Epithelial cell of proximal tubule (primary cell): ENCODE data around the gene KLHL28. TPM values are rescaled to one million over a fixed set of nuclear protein-coding genes. Genes with fewer than 3 reads are reported as not detected.

Experiments used
- DNase-seq: peaks from one replicate; pipeline ENCODE4 v3.0.0-alpha.2; 2011; ENCODE audit warnings: low read depth
- H3K4me3 ChIP-seq: 2 replicates; pipeline ENCODE4 v1.5.1; 2011; ENCODE audit warnings: low read depth, mild to moderate bottlenecking, low read length
- CTCF ChIP-seq: conservative IDR thresholded peaks from 2 replicates; pipeline ENCODE4 v1.5.1; 2012; ENCODE audit warnings: low read depth, mild to moderate bottlenecking, low read length
- total RNA-seq: library from RNA; depleted of rRNA; stranded (reverse); fragments of >200 nt; gene quantifications from 2 replicates; pipeline ENCODE4 v1.2.3, GENCODE V29; 2015

Gene KLHL28
- total RNA-seq, 1 donor from 2014 or later, result 5.0 TPM

DNA sequence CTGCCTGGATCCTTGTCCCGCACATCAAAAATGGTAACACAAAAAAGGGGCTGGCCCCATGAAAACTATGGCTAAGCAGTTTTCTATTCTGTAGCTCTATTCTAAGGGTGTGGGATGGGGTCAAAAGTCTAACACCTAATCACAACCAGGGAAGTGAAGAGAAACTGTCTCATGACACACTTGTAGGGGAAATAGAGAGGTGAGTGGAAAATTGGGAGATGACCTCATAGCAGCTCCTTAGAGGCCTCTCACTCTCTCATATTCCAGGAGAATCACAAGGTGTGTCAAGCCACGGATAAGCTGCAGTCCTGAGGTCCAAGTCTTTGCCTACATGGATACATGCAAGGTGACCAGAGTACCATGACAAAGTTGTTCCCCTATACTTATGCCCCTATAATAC, 10.7 kb downstream of the KLHL28 start:
- DNase-seq, result no peak
- H3K4me3 ChIP-seq, result no peak overlapping the region
- TF ChIP-seq CTCF, result no peak

DNA sequence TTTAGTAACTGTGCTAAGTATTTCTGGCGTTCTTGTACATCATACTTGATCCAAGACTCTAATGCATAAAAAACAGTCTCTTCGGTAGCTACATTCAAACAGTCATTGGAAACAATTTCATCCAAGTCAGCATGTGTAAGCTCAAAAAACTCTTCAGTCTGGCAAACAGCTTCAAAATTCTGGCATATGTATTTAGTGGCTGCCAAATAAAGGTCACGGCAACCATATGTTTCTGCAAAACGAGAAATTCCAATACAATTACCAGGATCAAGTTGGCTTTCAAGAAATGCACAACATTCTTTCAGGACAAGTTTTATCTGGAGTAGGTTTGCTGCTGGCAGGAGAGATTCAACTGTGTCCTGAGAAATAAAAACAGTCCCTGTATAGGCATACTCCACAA, 16.5 kb downstream of the KLHL28 start:
- DNase-seq, result no peak
- no peak overlapping the region for H3K4me3 ChIP-seq
- TF ChIP-seq CTCF, result no peak

DNA sequence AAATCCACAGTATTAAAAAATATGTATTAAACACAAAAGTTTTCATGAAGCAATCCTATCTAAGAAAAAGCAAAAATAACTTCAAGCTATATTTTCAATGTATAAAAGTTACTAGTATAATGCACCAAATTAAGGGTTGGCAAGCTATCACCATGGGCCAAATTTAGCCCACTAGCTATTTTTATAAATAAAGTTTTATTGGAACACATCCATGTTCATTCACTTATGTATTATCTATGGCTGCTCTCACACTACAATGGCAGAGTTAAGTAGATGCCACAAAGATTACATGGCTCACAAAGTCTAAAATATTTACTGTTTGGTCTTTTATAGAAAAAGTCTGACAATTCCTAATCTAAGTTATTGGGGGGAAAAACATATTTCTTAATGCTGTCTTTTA, 17.6 kb downstream of the KLHL28 start:
- H3K4me3 ChIP-seq, result no peak overlapping the region
- no peak for DNase-seq
- no peak for TF ChIP-seq CTCF

DNA sequence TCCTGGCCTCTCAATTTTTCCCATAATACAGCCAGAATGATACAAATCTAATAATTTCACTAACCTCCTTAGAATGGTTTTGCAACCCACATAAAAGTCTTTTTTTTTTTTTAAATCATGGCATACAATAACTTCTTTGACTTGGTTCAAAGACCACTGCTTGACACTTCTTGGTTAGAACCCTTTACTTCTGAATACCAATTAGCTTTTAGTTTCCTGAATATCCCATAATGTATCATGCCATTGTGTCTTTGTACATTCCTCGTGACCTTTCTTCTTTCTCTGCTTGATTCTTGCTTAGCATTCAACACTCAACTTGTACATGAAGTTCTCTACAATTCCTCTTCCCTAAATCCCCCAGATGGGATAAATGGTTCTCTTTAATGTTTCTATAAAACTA, 19.3 kb downstream of the KLHL28 start:
- DNase-seq, result no peak
- no peak overlapping the region for H3K4me3 ChIP-seq
- TF ChIP-seq CTCF, result no peak

DNA sequence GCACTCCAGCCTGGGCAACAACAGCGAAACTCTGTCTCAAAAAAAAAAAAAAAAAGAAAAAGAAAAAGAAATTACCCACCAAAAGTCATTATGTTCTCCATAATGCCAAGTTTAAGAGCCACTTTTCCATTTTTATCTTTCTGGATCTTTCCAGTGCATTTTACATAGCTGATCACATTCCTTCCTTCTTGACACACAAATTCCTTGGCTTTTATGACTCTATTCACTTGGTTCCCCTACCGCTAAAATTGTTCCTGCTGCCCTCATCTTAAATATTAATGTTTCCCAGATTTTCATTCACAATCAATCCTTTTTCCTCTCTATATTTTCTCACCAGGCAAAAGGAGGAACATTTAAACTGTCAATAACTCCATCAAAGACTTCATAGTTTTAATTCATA, 20.2 kb downstream of the KLHL28 start:
- DNase-seq, result no peak
- no peak overlapping the region for H3K4me3 ChIP-seq
- no peak for TF ChIP-seq CTCF

GRCh38 chr14:44940944-44941343, 20.8 kb downstream of the KLHL28 start:
- no peak for TF ChIP-seq CTCF
- no peak for DNase-seq

DNA sequence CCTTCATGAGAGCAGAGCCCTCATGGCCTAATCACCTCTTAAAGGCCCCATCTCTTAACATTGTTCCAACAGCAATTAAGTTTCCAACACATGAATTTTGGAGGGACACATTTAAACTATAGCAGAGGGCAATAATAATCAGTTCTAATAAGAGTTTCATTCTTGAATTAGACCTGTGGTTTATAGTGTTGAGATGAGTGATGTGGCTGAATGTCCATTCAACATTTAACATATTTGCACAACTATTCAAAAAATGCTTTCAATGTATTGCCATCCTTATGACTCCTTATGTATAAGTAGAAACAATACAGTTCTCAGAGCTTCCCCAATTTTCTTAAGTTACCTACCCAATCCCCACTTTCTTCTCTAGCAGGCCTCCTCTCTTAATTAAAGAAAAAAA, 21.5 kb downstream of the KLHL28 start:
- no peak overlapping the region for H3K4me3 ChIP-seq
- TF ChIP-seq CTCF, result no peak
- no peak for DNase-seq

More at GRCh38 chr14:44940944-44941343, 20.8 kb downstream of the KLHL28 start:
- no peak overlapping the region for H3K4me3 ChIP-seq
